ENCODE data around the gene DBH. TPM values are rescaled to one million over a fixed set of nuclear protein-coding genes. Genes with fewer than 3 reads are reported as not detected.

The DBH gene
- polyA plus RNA-seq, 3 donors: not detected

GRCh38 chr9:133707065-133707762, 71.1 kb downstream of the DBH start:
- peaks cover 11 to 21% (median 12%) of the 10 kb centered on the region in 3 donors for H3K27me3 Mint-ChIP-seq (ENCODE audit: low read depth in 3 of 3)
- no peak overlapping the region for H3K4me3 ChIP-seq (replicated peaks in 1 of 3; ENCODE audit: low read depth in 2 of 3, low read length in 3 of 3)

GRCh38 chr9:133707763-133708245, 71.6 kb downstream of the DBH start:
- Mint-ChIP-seq H3K27ac (no peak overlapping the region), H3K9me3 (peaks cover 0 to 3% (median 0%) of the 10 kb centered on the region in 7 donors), H3K27me3 (ENCODE audit: low read depth in 3 of 3) (peaks cover 6 to 15% (median 9%) of the 10 kb centered on the region in 3 donors), H3K36me3 (no peaks in the 10 kb centered on the region), H3K4me3 (no peak overlapping the region), H3K4me1 (peaks cover 1% of the 10 kb centered on the region)
- no peak overlapping the region for H3K27ac ChIP-seq (ENCODE audit: low read depth in 1 of 2, low read length in 2 of 2)
- H3K4me3 ChIP-seq (replicated peaks in 1 of 3; ENCODE audit: low read depth in 2 of 3, low read length in 3 of 3): no peak overlapping the region
- no peaks in the 10 kb centered on the region for H3K79me2 ChIP-seq (ENCODE audit: insufficient read depth, low read length)
- intact Hi-C loops (cut with micrococcal nuclease): no loop called here
- H3K9ac ChIP-seq (ENCODE audit: insufficient read depth, low read length, poor library complexity, severe bottlenecking): no peak overlapping the region
- 85% methylated on average over 14 of the region's 15 CpGs for WGBS (ENCODE audit: insufficient coverage)
- DNase-seq: no peak
- no peaks in the 10 kb centered on the region for H3K9me3 ChIP-seq (replicated peaks in 1 of 2; ENCODE audit: control insufficient read depth in 1 of 2, insufficient read depth in 1 of 2, low read length in 2 of 2)
- H3K4me2 ChIP-seq (replicated peaks; ENCODE audit: extremely low read depth, low read length, poor library complexity, severe bottlenecking): no peak overlapping the region
- H4K20me1 ChIP-seq (ENCODE audit: insufficient read depth, low read length): no peaks in the 10 kb centered on the region
- H3K36me3 ChIP-seq (replicated peaks in 1 of 2; ENCODE audit: control insufficient read depth in 1 of 2, insufficient read depth in 2 of 2, low read length in 2 of 2): no peaks in the 10 kb centered on the region
- no peak overlapping the region for H2AFZ ChIP-seq (ENCODE audit: insufficient read depth, low read depth, low read length, poor library complexity, severe bottlenecking)
- no peak for TF ChIP-seq CTCF (IDR thresholded peaks at IDR 0.05)
- H3K27me3 ChIP-seq (ENCODE audit: control insufficient read depth in 2 of 2, insufficient read depth in 2 of 2, low read length in 2 of 2): peaks cover 0 to 5% of the 10 kb centered on the region in 2 donors
- peaks cover 2 to 3% of the 10 kb centered on the region in 2 donors for H3K4me1 ChIP-seq (ENCODE audit: control insufficient read depth in 1 of 2, insufficient read depth in 2 of 2, low read length in 2 of 2)

More at GRCh38 chr9:133707065-133707762, 71.1 kb downstream of the DBH start:
- no peak overlapping the region for H3K4me3 Mint-ChIP-seq
- Histone ChIP-seq H3K4me2 (replicated peaks; ENCODE audit: extremely low read depth, low read length, poor library complexity, severe bottlenecking) (no peak overlapping the region), H3K27me3 (ENCODE audit: control insufficient read depth in 2 of 2, insufficient read depth in 2 of 2, low read length in 2 of 2) (peaks cover 0 to 11% of the 10 kb centered on the region in 2 donors), H4K20me1 (ENCODE audit: insufficient read depth, low read length) (no peaks in the 10 kb centered on the region), H3K4me1 (ENCODE audit: control insufficient read depth in 1 of 2, insufficient read depth in 2 of 2, low read length in 2 of 2) (peaks cover 8 to 9% of the 10 kb centered on the region in 2 donors), H3K79me2 (ENCODE audit: insufficient read depth, low read length) (no peaks in the 10 kb centered on the region), H3K36me3 (replicated peaks in 1 of 2; ENCODE audit: control insufficient read depth in 1 of 2, insufficient read depth in 2 of 2, low read length in 2 of 2) (no peaks in the 10 kb centered on the region), H3K9me3 (replicated peaks in 1 of 2; ENCODE audit: control insufficient read depth in 1 of 2, insufficient read depth in 1 of 2, low read length in 2 of 2) (no peaks in the 10 kb centered on the region), H2AFZ (ENCODE audit: insufficient read depth, low read depth, low read length, poor library complexity, severe bottlenecking) (peak overlapping the region; percentile 35), H3K9ac (ENCODE audit: insufficient read depth, low read length, poor library complexity, severe bottlenecking) (no peak overlapping the region), H3K27ac (ENCODE audit: low read depth in 1 of 2, low read length in 2 of 2) (no peak overlapping the region)
- intact Hi-C loops (cut with micrococcal nuclease): no loop called here
- WGBS (ENCODE audit: insufficient coverage): 43% methylated on average over 14 of the region's 17 CpGs
- peaks cover 5% of the 10 kb centered on the region for H3K4me1 Mint-ChIP-seq
- no peak for DNase-seq
- peaks cover 0 to 3% (median 0%) of the 10 kb centered on the region in 7 donors for H3K9me3 Mint-ChIP-seq
- no peak for TF ChIP-seq CTCF (IDR thresholded peaks at IDR 0.05)
- H3K36me3 Mint-ChIP-seq: no peaks in the 10 kb centered on the region
- H3K27ac Mint-ChIP-seq: peak overlapping the region in 1 of 7 donors; percentile 18

All from CD14-positive monocyte (primary cell).